Ovary (tissue), 3 donors: ENCODE data around the gene TNFAIP8L3.

Source experiments
- CTCF ChIP-seq, 3 donors: fragments of 450-650 bp in 2 of 3; fragments of 200-600 bp in 1 of 3; IDR thresholded peaks; one replicate each; pipeline versions ENCODE4 v1.5.1 to v1.8.0; 2016 to 2022; ENCODE audit warnings: antibody characterized with exemption in 3 of 3, mild to moderate bottlenecking in 1 of 3
- POLR2A ChIP-seq: fragments of 450-650 bp; IDR thresholded peaks from one replicate; pipeline ENCODE4 v1.6.1; 2017; ENCODE audit warnings: antibody characterized with exemption, mild to moderate bottlenecking, moderate library complexity
- donor health status: DM: no; HTN: no; CAD: no.

GRCh38 chr15:51044037-51044727, 50.5 kb downstream of the TNFAIP8L3 start:
- TF ChIP-seq CTCF (IDR thresholded peaks at IDR 0.05), result no peak
- no peak for TF ChIP-seq POLR2A
